Suprapubic skin (tissue), 4 donors: ENCODE data around the gene IGF2R. TPM values are rescaled to one million over a fixed set of nuclear protein-coding genes. Genes with fewer than 3 reads are reported as not detected.

Experiments
- DNase-seq, 2 donors: peaks; one replicate each; pipeline ENCODE4 v3.0.0-alpha.2; 2019; ENCODE audit warnings: low spot score in 2 of 2
- H3K27ac ChIP-seq: fragments of 200-600 bp; sonication (generic); one replicate; pipeline ENCODE4 v1.5.1; 2019
- H3K27me3 ChIP-seq: fragments of 200-600 bp; sonication (generic); one replicate; pipeline ENCODE4 v1.5.1; 2019
- H3K36me3 ChIP-seq: fragments of 200-600 bp; sonication (generic); one replicate; pipeline ENCODE4 v1.5.1; 2019
- H3K4me1 ChIP-seq: fragments of 200-600 bp; sonication (generic); one replicate; pipeline ENCODE4 v1.5.1; 2019
- H3K4me3 ChIP-seq: fragments of 200-600 bp; sonication (generic); one replicate; pipeline ENCODE4 v1.5.1; 2019; ENCODE audit warnings: mild to moderate bottlenecking
- H3K9me3 ChIP-seq: fragments of 200-600 bp; sonication (generic); one replicate; pipeline ENCODE4 v1.5.1; 2019
- CTCF ChIP-seq, 2 donors: fragments of 200-600 bp in 1 of 2; fragments of 450-650 bp in 1 of 2; sonication (generic) in 1 of 2; IDR thresholded peaks; one replicate each; pipeline ENCODE4 v1.5.1; 2016 to 2019; ENCODE audit warnings: antibody characterized with exemption in 2 of 2, mild to moderate bottlenecking in 1 of 2, moderate library complexity in 1 of 2
- EP300 ChIP-seq: sonication (generic); formaldehyde crosslinking; IDR thresholded peaks from one replicate; pipeline ENCODE4 v1.6.1; 2017; ENCODE audit warnings: antibody characterized with exemption
- POLR2A ChIP-seq, 2 donors: fragments of 450-650 bp; IDR thresholded peaks; one replicate each; pipeline ENCODE4 v1.6.1; 2017; ENCODE audit warnings: antibody characterized with exemption in 2 of 2, mild to moderate bottlenecking in 2 of 2, moderate library complexity in 2 of 2
- POLR2AphosphoS5 ChIP-seq, 3 donors: sonication (generic); formaldehyde crosslinking; IDR thresholded peaks; one replicate each; pipeline ENCODE4 v1.6.1; 2017; ENCODE audit warnings: antibody characterized with exemption in 3 of 3
- WGBS: methylation state at CpG from one replicate; pipeline ENCODE4 v1.1.5; 2018; 5-methylcytosine and 5-hydroxymethylcytosine counted together
- total RNA-seq, 4 donors: library from RNA; depleted of rRNA; stranded (reverse); fragments of >200 nt; gene quantifications; one replicate each; pipeline ENCODE4 v1.1.0, GENCODE V29; 2016

The IGF2R gene
- total RNA-seq, 4 donors from 2014 or later: 58.2 to 137 (median 90.6) TPM

- Histone ChIP-seq H3K36me3 (peaks cover 54% of the 10 kb centered on the region), H3K27me3 (no peaks in the 10 kb centered on the region), H3K4me3 (no peak overlapping the region), H3K4me1 (peaks cover 19% of the 10 kb centered on the region), H3K9me3 (no peaks in the 10 kb centered on the region), H3K27ac (no peak overlapping the region)
- TF ChIP-seq CTCF (IDR thresholded peaks at IDR 0.05) (no peak), POLR2AphosphoS5 (IDR thresholded peaks at IDR 0.05) (no peak), POLR2A (IDR thresholded peaks at IDR 0.05) (no peak), EP300 (no peak)
- DNase-seq: peak in 1 of 2 donors; percentile 78
- 96% methylated on average over 11 of the region's 11 CpGs for WGBS
Measured at GRCh38 chr6:160027076-160027475, 58.2 kb downstream of the IGF2R start.

- DNase-seq: no peak
- no peak for TF ChIP-seq POLR2AphosphoS5 (IDR thresholded peaks at IDR 0.05)
- no peak for TF ChIP-seq POLR2A (IDR thresholded peaks at IDR 0.05)
- TF ChIP-seq CTCF (IDR thresholded peaks at IDR 0.05): no peak
- TF ChIP-seq EP300: no peak
- H3K27me3 ChIP-seq: no peaks in the 10 kb centered on the region
- no peaks in the 10 kb centered on the region for H3K9me3 ChIP-seq
- peaks cover 62% of the 10 kb centered on the region for H3K36me3 ChIP-seq
- 91% methylated on average over 10 of the region's 10 CpGs for WGBS
- H3K27ac ChIP-seq: no peak overlapping the region
- H3K4me3 ChIP-seq: no peak overlapping the region
- peaks cover 19% of the 10 kb centered on the region for H3K4me1 ChIP-seq
Measured at GRCh38 chr6:160027931-160028330, 59.0 kb downstream of the IGF2R start.

GRCh38 chr6:160028487-160029275 is 59.8 kb downstream of the IGF2R start:
- Histone ChIP-seq H3K27ac (no peak overlapping the region), H3K4me1 (peaks cover 19% of the 10 kb centered on the region), H3K36me3 (peaks cover 69% of the 10 kb centered on the region), H3K4me3 (no peak overlapping the region), H3K9me3 (no peaks in the 10 kb centered on the region), H3K27me3 (no peaks in the 10 kb centered on the region)
- DNase-seq: no peak
- TF ChIP-seq POLR2AphosphoS5 (IDR thresholded peaks at IDR 0.05): no peak
- no peak for TF ChIP-seq CTCF (IDR thresholded peaks at IDR 0.05)
- no peak for TF ChIP-seq EP300
- no peak for TF ChIP-seq POLR2A (IDR thresholded peaks at IDR 0.05)
- 91% methylated on average over 8 of the region's 8 CpGs for WGBS

GRCh38 chr6:160029525-160029924 is 60.6 kb downstream of the IGF2R start:
- Histone ChIP-seq H3K4me3 (no peak overlapping the region), H3K27me3 (no peaks in the 10 kb centered on the region), H3K4me1 (peaks cover 19% of the 10 kb centered on the region), H3K9me3 (no peaks in the 10 kb centered on the region), H3K27ac (peak overlapping the region; percentile 59), H3K36me3 (peaks cover 70% of the 10 kb centered on the region)
- no peak for DNase-seq
- TF ChIP-seq POLR2AphosphoS5 (IDR thresholded peaks at IDR 0.05) (no peak), EP300 (no peak), CTCF (IDR thresholded peaks at IDR 0.05) (no peak), POLR2A (IDR thresholded peaks at IDR 0.05) (no peak)
- 95% methylated on average over 11 of the region's 11 CpGs for WGBS

- peak in 1 of 2 donors; percentile 83 for DNase-seq
- WGBS: 43% methylated on average over 5 of the region's 5 CpGs
- TF ChIP-seq POLR2A (IDR thresholded peaks at IDR 0.05) (no peak), POLR2AphosphoS5 (IDR thresholded peaks at IDR 0.05) (peak in 1 of 3 donors; percentile 2)
- Histone ChIP-seq H3K9me3 (no peaks in the 10 kb centered on the region), H3K27me3 (no peaks in the 10 kb centered on the region), H3K36me3 (peaks cover 70% of the 10 kb centered on the region), H3K4me1 (peaks cover 22% of the 10 kb centered on the region), H3K27ac (peak overlapping the region; percentile 59), H3K4me3 (no peak overlapping the region)
Measured at GRCh38 chr6:160030103-160030502, 61.2 kb downstream of the IGF2R start.
